HepG2 (cell line): ENCODE results near the gene DRAM1. TPM values are rescaled to one million over a fixed set of nuclear protein-coding genes. Genes with fewer than 3 reads are reported as not detected.

Experiments
- ATAC-seq: fragments of 200-7000 bp; cut with Tn5 transposase; 3 replicates; pipeline ENCODE4 v1.9.1; 2020; ENCODE audit warnings: mild to moderate bottlenecking, moderate library complexity
- BruUV-seq: library from RNA; stranded (reverse); fragments of 400-500 nt; replicated peaks from 2 replicates; lab custom pipeline; 2021; lab: Mats Ljungman, UMichigan
- CTCF ChIA-PET: fragments of 300-600 bp; formaldehyde crosslinking; extraction: SDS; loops from one replicate; lab custom pipeline; 2021; ENCODE audit warnings: low total read pairs, inconsistent platforms, low intra/inter-chr PET ratio; lab: Yijun Ruan, JAX
- POLR2A ChIA-PET: fragments of 350-600 bp; sonication (Branson Sonifier 250); formaldehyde crosslinking; loops from one replicate; lab custom pipeline; 2020; ENCODE audit warnings: antibody characterized with exemption, inconsistent platforms; lab: Yijun Ruan, JAX
- DNase-seq: peaks from one replicate; pipeline ENCODE4 v3.0.0-alpha.2; 2015; ENCODE audit warnings: low spot score
- FAIRE-seq: peaks from 3 replicates; lab custom pipeline; 2011; peaks lifted over from hg19 to GRCh38; lab: Jason Lieb, UNC
- H2AFZ ChIP-seq: one replicate; pipeline ENCODE4 v1.6.1; 2011; ENCODE audit warnings: low read length, inconsistent platforms
- H3K27ac ChIP-seq: fragments of 300-600 bp; 3 replicates; pipeline ENCODE4 v1.8.0; 2011; ENCODE audit warnings: mixed run types, mild to moderate bottlenecking, mixed read lengths, low read length, inconsistent platforms; ENCODE audit not compliant: insufficient read depth; ENCODE audit errors: extremely low read length
- H3K27me3 ChIP-seq, 2 experiments: fragments of 200-600 bp in 1 of 2; 2 replicates in 1 of 2; 3 replicates in 1 of 2; pipeline versions ENCODE4 v1.6.0 to v1.8.0; 2011; ENCODE audit warnings: low read length in 2 of 2, mild to moderate bottlenecking in 2 of 2, moderate library complexity in 2 of 2, inconsistent platforms in 1 of 2; ENCODE audit not compliant: insufficient read depth in 2 of 2, control insufficient read depth in 1 of 2
- H3K36me3 ChIP-seq, 2 experiments: fragments of 200-600 bp in 1 of 2; replicated peaks in 1 of 2; 2 replicates in 1 of 2; 3 replicates in 1 of 2; pipeline versions ENCODE4 v1.5.1 to v1.8.0; 2011; ENCODE audit warnings: low read length in 2 of 2, inconsistent platforms in 1 of 2; ENCODE audit not compliant: insufficient read depth in 2 of 2, control insufficient read depth in 1 of 2
- H3K4me1 ChIP-seq: 2 replicates; pipeline ENCODE4 v1.5.1; 2012; ENCODE audit warnings: low read length, inconsistent platforms; ENCODE audit not compliant: insufficient read depth
- H3K4me2 ChIP-seq: 2 replicates; pipeline ENCODE4 v1.6.0; 2011; ENCODE audit warnings: low read depth, low read length, inconsistent platforms
- H3K4me3 ChIP-seq, 3 experiments: fragments of 200-600 bp in 1 of 3; sonication (generic), shearing (Covaris generic) in 1 of 3; replicated peaks in 1 of 3; 2 replicates each; pipeline ENCODE4 v1.5.1; 2011 to 2016; ENCODE audit warnings: low read length in 3 of 3, inconsistent platforms in 2 of 3, low read depth in 2 of 3, mild to moderate bottlenecking in 2 of 3, control low read depth in 1 of 3, mixed read lengths in 1 of 3; ENCODE audit not compliant: insufficient read depth in 1 of 3
- H3K79me2 ChIP-seq: one replicate; pipeline ENCODE4 v1.6.1; 2011; ENCODE audit warnings: low read length, inconsistent platforms; ENCODE audit not compliant: insufficient read depth
- H3K9ac ChIP-seq: 2 replicates; pipeline ENCODE4 v1.6.0; 2011; ENCODE audit warnings: mild to moderate bottlenecking, low read depth, low read length, inconsistent platforms; ENCODE audit not compliant: insufficient read depth
- H3K9me3 ChIP-seq: 2 replicates; pipeline ENCODE4 v1.5.1; 2012; ENCODE audit warnings: mild to moderate bottlenecking, low read length
- H4K20me1 ChIP-seq: 2 replicates; pipeline ENCODE4 v1.6.0; 2011; ENCODE audit warnings: inconsistent platforms, mild to moderate bottlenecking, low read length, moderate library complexity; ENCODE audit not compliant: insufficient read depth
- FOSL2 ChIP-seq: sonication (generic); formaldehyde crosslinking; IDR thresholded peaks from 2 replicates; pipeline ENCODE4 v1.4.0; 2020; ENCODE audit warnings: missing genetic modification reagents
- KDM1A ChIP-seq: IDR thresholded peaks from 2 replicates; pipeline ENCODE4 v1.6.1; 2016; ENCODE audit warnings: missing compliant biosample characterization
- MIER3 ChIP-seq: IDR thresholded peaks from 2 replicates; pipeline ENCODE4 v1.6.1; 2016; ENCODE audit warnings: missing compliant biosample characterization, borderline replicate concordance
- NCOA5 ChIP-seq: sonication (generic); formaldehyde crosslinking; IDR thresholded peaks from 2 replicates; pipeline ENCODE4 v1.4.0; 2020; ENCODE audit warnings: missing genetic modification reagents
- REXO4 ChIP-seq: sonication (generic); formaldehyde crosslinking; IDR thresholded peaks from 2 replicates; pipeline ENCODE4 v1.8.0; 2022; ENCODE audit warnings: missing genetic modification reagents, mild to moderate bottlenecking, borderline replicate concordance
- SP1 ChIP-seq, 2 experiments: fragments of 450-650 bp in 1 of 2; sonication (generic) in 1 of 2; formaldehyde crosslinking in 1 of 2; IDR thresholded peaks; 2 replicates each; pipeline versions ENCODE4 v1.4.0 to v1.6.1; 2016 to 2020; ENCODE audit warnings: missing genetic modification reagents in 1 of 2
- ZNF143 ChIP-seq: sonication (generic); formaldehyde crosslinking; IDR thresholded peaks from 2 replicates; pipeline ENCODE4 v1.4.0; 2020; ENCODE audit warnings: missing genetic modification reagents
- ZNF33B ChIP-seq: sonication (generic); formaldehyde crosslinking; IDR thresholded peaks from 2 replicates; pipeline ENCODE4 v1.5.1; 2020; ENCODE audit warnings: mild to moderate bottlenecking, missing genetic modification reagents
- ZNF382 ChIP-seq: sonication (generic); formaldehyde crosslinking; IDR thresholded peaks from 2 replicates; pipeline ENCODE4 v1.5.0; 2020; ENCODE audit warnings: missing genetic modification reagents, mild to moderate bottlenecking, borderline replicate concordance
- ZNF446 ChIP-seq: sonication (generic); formaldehyde crosslinking; IDR thresholded peaks from 2 replicates; pipeline ENCODE4 v1.5.0; 2020; ENCODE audit warnings: mild to moderate bottlenecking, missing genetic modification reagents
- ZNF556 ChIP-seq: sonication (generic); formaldehyde crosslinking; IDR thresholded peaks from 2 replicates; pipeline ENCODE4 v1.4.0; 2020; ENCODE audit warnings: mild to moderate bottlenecking, missing genetic modification reagents, borderline replicate concordance
- ZNF572 ChIP-seq: sonication (generic); formaldehyde crosslinking; IDR thresholded peaks from 2 replicates; pipeline ENCODE4 v1.5.1; 2020; ENCODE audit warnings: mild to moderate bottlenecking, missing genetic modification reagents
- WGBS: methylation state at CpG from one replicate; pipeline ENCODE4 v1.1.6; 2017; ENCODE audit warnings: low lambda C conversion rate; 5-methylcytosine and 5-hydroxymethylcytosine counted together
- in situ Hi-C: cut with HindIII; loops from 2 replicates; pipeline ENCODE4 v1.10.0; 2017; ENCODE audit warnings: low pct_unique_long_range_greater_than_20kb; ENCODE audit not compliant: extremely low pct_ligation_motif_present
- intact Hi-C: fragments of 100-400 bp; cut with micrococcal nuclease; formaldehyde crosslinking; loops from one replicate; pipeline ENCODE4 v1.10.0; 2022; ENCODE audit not compliant: unreplicated experiment
- polyA plus RNA-seq, 8 experiments: library from polyadenylated mRNA; depleted of rRNA in 3 of 8; stranded (reverse) in 7 of 8; unstranded in 1 of 8; fragments of >200 nt; fragmentation: Illumina TruSeq in 4 of 8; extraction: Trizol in 4 of 8; gene quantifications; 2 replicates each; pipeline versions ENCODE4 v1.2.1 to v1.2.3, GENCODE V29; 2011 to 2016; ENCODE audit warnings: low read depth in 4 of 8, missing spikeins in 1 of 8, mixed read lengths in 1 of 8; ENCODE audit not compliant: insufficient read depth in 1 of 8
- total RNA-seq, 5 experiments: library from RNA; depleted of rRNA; stranded (reverse); fragments of >200 nt; fragmentation: Illumina TruSeq; extraction: Trizol; gene quantifications; 2 replicates each; pipeline ENCODE4 v1.2.3, GENCODE V29; 2016; ENCODE audit warnings: low read depth in 1 of 5
- TF ChIP-seq, protein P1 (sequence below): sonication (generic); formaldehyde crosslinking; IDR thresholded peaks from 2 replicates; pipeline ENCODE4 v1.5.0; 2020; ENCODE audit warnings: missing genetic modification reagents
- TF ChIP-seq, protein P2 (sequence below): sonication (generic); formaldehyde crosslinking; IDR thresholded peaks from 2 replicates; pipeline ENCODE4 v1.8.0; 2022; ENCODE audit warnings: low read depth, missing genetic modification reagents
- TF ChIP-seq, protein P3 (sequence below): sonication (generic); formaldehyde crosslinking; IDR thresholded peaks from 2 replicates; pipeline ENCODE4 v1.8.0; 2022; ENCODE audit warnings: missing genetic modification reagents, low read depth, mild to moderate bottlenecking, borderline replicate concordance
- TF ChIP-seq, protein P4 (sequence below): sonication (generic); formaldehyde crosslinking; IDR thresholded peaks from 2 replicates; pipeline ENCODE4 v1.4.0; 2020; ENCODE audit warnings: missing genetic modification reagents

The DRAM1 gene
- total and polyA plus RNA-seq, 2 of the 13 experiments (the other 11 are each of a cell fraction or from before 2014, with no cell fraction given) = 20.9 to 32.6 TPM

DNA sequence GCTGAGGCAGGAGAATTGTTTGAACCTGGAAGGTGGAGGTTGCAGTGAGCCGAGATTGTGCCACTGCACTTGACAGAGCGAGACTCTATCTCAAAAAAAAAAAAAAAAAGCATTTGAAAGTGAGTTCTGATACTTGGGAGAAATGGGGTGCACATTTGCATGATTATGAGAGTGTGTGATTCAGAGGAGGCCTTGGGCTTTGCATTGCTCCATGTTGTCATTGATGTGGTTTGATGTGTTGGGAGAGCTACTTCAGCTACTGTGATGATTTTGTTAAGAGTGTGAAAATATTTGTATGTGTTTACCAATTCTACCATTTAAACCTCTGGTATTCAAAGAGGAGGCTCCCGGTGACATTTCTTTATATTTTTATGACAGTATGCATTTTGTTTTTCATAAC lies 24.4 kb downstream of the DRAM1 start:
- ChIA-PET CTCF (no interaction called here), POLR2A (no interaction called here)
- no peak for FAIRE-seq
- H4K20me1 ChIP-seq = no peaks in the 10 kb centered on the region
- no peak overlapping the region for H3K4me3 ChIP-seq
- BruUV-seq = no TSS peak
- intact Hi-C loops = no loop called here
- H3K4me2 ChIP-seq = no peak overlapping the region
- DNase-seq = no peak
- no peaks in the 10 kb centered on the region for H3K4me1 ChIP-seq
- TF ChIP-seq SP1 (IDR thresholded peaks at IDR 0.05) (no peak), SP1 (CRISPR knock-in tag; IDR thresholded peaks at IDR 0.05) (no peak), ZNF143 (CRISPR knock-in tag) (no peak), ZNF33B (CRISPR knock-in tag) (no peak), ZNF446 (no peak), MIER3 (no peak), FOSL2 (CRISPR knock-in tag) (no peak), KDM1A (CRISPR knock-in tag) (no peak), ZNF572 (CRISPR knock-in tag) (no peak), ZNF382 (CRISPR knock-in tag) (no peak), NCOA5 (CRISPR knock-in tag) (no peak), REXO4 (no peak), ZNF556 (CRISPR knock-in tag) (no peak)
- TF ChIP-seq, protein P1, sequence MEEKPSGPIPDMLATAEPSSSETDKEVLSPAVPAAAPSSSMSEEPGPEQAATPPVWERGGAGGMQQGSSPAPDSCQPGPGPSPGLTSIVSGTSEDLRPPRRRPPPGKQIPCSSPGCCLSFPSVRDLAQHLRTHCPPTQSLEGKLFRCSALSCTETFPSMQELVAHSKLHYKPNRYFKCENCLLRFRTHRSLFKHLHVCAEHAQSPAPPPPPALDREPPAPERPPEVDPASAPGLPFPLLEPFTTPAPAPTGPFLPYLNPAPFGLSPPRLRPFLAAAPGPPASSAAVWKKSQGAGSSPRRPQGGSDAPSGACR (CRISPR knock-in tag) = no peak
- TF ChIP-seq, protein P2, sequence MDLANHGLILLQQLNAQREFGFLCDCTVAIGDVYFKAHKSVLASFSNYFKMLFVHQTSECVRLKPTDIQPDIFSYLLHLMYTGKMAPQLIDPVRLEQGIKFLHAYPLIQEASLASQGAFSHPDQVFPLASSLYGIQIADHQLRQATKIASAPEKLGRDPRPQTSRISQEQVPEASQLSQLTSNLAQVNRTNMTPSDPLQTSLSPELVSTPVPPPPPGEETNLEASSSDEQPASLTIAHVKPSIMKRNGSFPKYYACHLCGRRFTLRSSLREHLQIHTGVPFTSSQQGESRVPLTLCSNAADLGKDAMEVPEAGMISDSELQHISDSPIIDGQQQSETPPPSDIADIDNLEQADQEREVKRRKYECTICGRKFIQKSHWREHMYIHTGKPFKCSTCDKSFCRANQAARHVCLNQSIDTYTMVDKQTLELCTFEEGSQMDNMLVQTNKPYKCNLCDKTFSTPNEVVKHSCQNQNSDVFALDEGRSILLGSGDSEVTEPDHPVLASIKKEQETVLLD (CRISPR knock-in tag) = no peak
- TF ChIP-seq, protein P3, sequence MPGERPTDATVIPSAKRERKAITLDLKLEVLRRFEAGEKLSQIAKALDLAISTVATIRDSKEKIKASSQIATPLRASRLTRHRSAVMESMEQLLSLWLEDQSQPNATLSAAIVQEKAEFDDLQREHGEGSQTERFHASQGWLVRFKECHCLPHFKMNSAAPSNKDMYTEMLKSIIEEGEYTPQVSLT (CRISPR knock-in tag) = no peak
- TF ChIP-seq, protein P4, sequence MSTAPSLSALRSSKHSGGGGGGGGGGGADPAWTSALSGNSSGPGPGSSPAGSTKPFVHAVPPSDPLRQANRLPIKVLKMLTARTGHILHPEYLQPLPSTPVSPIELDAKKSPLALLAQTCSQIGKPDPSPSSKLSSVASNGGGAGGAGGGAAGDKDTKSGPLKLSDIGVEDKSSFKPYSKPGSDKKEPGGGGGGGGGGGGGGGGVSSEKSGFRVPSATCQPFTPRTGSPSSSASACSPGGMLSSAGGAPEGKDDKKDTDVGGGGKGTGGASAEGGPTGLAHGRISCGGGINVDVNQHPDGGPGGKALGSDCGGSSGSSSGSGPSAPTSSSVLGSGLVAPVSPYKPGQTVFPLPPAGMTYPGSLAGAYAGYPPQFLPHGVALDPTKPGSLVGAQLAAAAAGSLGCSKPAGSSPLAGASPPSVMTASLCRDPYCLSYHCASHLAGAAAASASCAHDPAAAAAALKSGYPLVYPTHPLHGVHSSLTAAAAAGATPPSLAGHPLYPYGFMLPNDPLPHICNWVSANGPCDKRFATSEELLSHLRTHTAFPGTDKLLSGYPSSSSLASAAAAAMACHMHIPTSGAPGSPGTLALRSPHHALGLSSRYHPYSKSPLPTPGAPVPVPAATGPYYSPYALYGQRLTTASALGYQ (CRISPR knock-in tag) = no peak
- 77% methylated on average over 3 of the region's 3 CpGs for WGBS
- H3K36me3 ChIP-seq = peaks cover 4 to 31% of the 10 kb centered on the region in 2 experiments
- no peak overlapping the region for H3K9ac ChIP-seq
- in situ Hi-C loops = no loop called here
- H3K79me2 ChIP-seq = no peaks in the 10 kb centered on the region
- H3K9me3 ChIP-seq = no peaks in the 10 kb centered on the region
- no peak overlapping the region for H3K27ac ChIP-seq
- H2AFZ ChIP-seq = no peak overlapping the region
- ATAC-seq = no peak
- no peaks in the 10 kb centered on the region for H3K27me3 ChIP-seq
